ENCODE data around the gene BRF1.

The BRF1 gene

DNA sequence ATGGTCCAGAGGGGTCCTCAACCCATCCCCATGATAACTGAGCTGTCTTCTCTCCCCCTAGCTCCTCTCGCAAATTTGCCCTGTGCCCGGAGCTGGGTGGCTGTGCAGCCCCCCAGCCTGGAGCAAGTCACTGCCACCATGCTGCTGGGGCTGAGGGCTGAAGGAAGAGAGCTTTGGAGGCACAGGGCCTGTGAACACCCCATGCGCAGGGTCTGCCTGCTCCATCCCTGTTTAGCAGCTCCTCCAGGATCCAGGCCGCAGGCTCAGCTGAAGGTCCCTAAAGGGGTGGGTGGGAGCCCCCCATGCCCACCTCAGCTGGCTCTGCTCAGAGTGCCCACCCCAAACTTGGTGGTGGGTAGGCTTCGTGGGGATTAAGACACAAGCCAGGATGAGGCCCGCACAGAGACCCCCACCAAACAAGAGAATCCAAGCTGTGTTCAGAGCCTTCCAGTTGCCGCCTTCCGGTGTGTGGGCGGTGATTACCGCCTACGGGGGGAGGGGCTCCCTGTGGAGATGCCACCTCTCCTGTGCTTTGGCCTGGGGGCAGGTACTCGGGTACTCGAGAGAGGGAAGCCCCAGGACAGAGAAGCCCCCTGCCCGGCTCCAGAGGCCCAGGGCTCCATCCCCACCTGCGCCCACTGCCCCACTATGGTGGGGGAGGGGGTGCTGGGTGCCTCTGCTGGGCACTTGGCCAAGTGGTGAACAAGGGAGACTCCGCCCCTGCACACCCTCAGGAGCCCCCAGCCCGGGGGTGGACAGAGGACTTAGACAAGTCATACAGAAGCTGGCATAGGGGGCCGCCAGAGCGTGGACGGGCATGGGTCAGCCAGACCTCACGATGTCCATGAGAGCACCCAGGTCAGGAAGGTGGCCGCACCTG lies 130.8 kb downstream of the BRF1 start:
- DNase-seq = no peak

DNA sequence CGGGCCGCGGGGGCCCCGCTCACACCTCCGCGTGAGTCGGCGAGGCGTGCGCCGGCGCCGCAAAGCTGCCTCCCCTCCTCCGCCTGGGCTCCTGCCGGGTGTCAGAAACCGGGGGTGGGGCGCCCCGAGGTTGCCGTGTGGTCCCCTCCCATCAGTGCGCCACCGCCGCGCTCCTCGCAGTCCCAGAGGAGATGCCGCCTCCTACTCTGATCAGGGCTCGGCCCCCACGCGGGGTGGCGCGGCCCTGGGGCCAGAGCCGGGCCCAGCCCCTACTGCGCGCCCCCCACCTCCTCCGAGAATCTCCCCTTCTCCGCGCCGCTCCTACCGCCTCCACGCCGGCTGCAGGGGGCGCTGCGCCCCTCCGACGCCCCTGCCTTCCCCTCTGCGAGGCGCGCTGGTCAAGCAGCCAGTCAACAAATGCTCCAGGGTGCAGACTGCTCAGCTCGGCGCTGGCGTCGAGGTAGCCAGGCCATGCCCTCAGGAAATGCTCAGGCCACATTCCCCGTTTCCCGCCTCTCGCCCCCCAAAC lies 131.8 kb downstream of the BRF1 start:
- peak; percentile 81 for DNase-seq

DNA sequence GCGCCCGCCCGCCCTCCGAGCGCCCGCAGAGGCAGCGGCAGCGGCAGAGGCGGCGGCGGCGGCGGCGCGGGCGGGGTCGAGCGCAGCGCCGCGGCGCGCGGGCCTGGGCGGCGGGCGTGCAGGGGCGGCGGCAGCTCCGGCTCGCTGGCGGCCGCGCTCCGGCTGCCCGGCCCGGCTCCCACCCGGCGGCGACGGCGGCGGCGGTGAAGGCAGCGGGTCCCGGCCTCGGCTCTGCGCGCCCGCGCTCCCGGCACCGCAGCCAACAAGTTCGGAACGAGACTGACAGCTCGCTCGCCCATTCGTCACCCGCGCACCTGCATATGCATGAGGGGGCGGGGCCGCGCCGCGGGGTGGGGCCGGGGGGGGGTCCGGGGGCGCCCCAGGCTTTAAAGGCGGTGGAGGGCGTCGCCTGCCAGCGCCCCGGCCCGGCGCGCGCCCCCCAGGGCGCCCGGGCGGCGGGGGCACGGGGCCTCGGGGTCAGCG lies 132.3 kb downstream of the BRF1 start, which contains the start of gene JAG2:
Gene JAG2, minus strand, starts transcription at position 281 of the 483 bp plus-strand sequence. CDS start 356 bp downstream, outside the sequence.
- DNase-seq = peak; percentile 71

DNA sequence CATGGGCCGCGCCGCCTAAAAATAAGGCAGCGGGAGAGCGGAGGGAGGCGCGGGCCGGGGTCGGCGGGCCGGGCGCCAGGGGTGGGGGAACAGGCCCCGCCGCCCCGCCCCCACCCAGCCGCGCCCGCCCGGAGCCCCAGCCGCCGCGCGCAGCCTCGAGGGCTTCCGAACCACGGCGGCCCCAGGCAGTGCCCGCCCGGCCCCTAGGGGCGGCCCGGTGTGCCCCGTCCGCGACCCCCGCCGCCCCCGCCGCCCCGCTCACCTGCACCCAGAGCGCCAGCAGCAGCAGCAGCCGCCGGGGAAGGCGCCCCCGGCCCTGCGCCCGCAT lies 132.7 kb downstream of the BRF1 start:
- DNase-seq = no peak

DNA sequence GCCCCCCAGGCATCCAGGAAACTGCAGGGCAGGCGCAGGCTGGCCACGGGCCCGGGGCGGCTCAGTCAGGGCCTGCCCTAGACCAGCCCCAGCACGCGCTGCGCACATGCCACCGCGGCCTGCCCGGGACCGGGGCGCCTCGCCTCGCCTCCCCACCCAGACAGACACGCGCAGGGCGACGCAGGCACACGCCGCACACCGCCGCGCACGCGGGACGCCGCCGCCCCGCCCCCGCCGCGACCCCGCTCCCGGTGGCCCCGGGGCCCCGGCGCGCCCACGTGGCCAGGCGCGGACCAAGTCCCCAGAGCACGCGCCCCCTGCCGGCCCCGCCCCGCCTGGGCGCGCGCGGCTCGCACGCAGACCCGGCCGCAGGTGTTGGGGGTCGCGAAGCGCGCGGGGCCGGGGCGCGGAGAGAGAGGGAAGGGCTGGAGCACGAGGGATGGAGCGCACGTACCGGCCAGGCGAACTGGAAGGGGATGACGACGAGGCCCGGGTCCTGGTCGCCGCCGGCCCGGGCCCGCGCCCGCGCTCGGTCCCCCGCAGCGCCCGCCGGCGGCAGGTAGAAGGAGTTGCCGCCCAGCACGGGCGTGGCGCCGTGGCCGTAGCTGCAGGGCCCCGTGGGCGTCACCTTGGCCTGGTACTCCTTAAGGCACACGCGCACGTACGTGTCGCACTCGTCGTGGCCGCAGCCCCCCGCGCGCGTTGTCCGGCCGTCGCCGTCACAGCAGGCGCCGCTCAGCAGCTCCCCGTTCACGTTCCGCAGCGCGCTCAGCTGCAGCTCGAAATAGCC lies 133.3 kb downstream of the BRF1 start:
- peak; percentile 59 for DNase-seq

DNA sequence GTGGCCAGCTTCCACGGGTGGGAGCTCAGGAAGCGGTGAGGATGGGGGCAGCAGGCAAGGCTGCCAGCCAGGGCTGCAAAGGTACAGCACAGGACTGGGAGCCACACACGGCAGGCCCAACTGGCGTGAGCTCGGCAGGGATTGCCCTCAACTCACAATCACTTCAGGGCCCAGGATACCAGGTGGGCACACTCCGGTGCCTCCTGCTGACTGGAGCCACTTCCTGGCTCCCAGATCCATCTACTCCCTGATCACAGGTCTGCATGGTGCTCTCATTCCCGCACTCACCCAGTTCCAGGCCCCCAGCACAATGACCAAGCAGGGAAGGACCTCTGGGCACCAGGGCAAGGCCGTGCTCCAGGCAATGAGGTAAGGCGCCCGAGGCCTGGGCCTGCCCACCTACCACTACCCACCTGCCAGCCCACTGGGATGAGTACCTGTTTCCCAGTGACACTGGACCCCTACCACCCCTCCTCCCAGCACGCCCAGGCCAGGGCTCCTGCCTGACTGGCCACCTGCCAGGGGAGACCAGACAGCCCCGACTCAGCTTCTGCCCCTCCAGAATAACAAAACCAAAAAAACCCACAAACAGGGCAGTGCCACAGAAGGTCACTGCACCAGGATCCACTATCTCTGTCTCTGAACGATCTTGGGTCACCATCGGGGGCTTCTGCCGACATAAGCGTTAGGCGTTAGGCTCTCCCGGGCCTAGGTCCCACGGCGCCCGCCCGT lies 134.1 kb downstream of the BRF1 start:
- DNase-seq = no peak

DNA sequence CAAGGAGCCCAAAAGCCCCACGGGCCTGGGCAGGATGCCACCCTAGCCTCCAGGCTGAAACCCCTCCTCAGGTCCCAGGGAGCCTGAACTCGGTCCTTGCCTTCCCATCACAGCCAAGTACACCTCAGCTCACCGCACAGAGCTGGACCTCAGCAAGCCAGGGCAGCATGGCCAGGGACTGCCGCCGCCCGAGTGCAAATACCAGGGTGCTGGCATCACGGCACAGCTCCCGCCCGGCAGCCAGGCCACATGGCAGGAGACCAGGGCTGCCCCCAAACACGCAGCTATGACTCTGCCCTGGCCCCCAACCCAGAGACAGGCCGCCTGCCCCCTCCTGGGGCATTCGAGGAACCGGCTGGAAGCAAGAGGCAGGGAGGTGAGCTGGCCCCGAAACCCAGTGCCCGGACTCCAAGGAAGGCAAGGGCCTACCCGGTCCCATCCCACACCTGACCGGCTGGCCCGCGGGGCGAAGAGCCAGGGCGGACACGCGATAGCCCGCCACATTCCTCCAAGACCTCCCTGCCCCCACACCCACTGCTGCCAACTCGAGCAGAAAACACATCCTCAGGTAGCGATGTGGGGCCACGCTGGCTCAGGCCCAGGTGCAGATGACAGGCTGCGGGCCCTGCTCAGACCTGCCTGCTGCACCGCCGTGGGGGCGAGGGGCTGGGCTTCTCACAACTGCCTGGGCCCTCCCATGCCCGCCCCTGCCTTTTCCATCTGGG lies 134.9 kb downstream of the BRF1 start:
- DNase-seq = no peak

DNA sequence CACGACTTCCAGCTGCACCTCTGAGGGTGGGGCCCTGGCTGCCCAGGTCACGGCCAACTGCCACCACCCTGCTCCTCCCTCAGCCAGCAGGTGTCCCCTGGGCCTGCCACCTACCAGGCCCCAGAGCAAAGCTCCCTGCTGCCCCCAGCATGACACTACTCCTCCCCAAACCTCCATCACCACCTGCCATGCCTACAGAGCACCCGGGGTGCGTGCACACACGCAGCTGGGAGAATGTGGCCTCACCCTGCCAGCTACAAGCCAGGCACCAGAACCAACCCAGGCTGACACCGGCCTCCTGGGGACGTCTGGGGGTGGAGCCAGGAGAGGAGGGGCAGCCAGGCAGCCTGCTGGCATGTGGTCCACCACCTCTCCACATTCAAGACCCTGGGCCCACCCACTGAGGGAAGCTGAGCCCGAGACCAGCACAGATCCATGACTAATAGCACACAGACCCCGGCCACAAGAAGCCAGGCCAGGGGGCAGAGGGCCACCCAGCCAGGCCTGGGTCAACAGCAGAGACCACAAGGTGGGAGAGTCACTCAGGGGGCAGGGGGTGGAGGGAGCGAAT lies 135.6 kb downstream of the BRF1 start:
- no peak for DNase-seq

DNA sequence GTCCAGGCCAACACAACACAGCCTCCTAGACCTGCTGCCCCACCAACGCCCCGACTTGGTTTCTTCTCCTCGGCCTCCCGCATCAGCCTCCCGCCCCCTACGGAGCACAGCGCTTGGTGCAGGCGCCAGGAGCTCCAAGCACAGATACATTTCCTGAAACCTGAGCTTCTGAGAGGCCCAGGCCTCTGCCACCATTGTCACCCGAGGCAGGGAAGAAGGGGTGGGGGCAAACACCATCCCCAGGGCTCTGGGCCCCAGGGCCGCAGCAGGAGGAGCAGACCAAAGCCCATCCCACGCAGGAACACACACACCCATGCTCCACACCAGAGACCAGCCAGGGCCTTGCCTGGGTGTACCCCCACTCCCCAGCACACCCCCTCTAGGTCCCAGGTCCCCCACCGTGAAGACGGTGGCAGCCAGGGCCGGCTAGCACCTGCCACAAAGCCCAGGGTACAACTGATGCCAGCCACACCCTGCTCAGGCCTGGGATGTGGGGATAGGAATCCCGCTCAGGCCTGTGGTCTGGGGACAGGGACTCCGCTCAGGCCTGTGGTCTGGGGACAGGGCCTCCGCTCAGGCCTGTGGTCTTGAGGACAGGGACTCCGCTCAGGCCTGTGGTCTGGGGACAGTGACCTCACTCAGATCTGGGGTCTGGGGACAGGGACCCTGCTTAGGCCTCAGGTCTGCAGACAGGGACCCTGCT lies 137.6 kb downstream of the BRF1 start:
- no peak for DNase-seq

DNA sequence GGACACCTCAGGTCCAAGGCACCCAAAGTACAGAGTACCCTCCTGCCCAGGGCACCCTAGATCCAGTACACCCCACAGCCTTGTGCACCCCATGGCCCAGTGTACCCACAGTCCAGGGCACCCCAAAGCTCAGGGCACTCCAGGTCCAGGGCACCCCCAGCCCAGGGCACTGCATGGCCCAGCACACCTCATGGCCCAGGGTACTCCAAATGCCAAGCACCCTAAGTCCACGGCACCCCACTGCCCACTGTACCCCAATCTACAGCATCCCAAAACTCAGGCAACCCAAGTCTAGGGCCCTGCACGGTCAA lies 138.2 kb downstream of the BRF1 start:
- DNase-seq = no peak

DNA sequence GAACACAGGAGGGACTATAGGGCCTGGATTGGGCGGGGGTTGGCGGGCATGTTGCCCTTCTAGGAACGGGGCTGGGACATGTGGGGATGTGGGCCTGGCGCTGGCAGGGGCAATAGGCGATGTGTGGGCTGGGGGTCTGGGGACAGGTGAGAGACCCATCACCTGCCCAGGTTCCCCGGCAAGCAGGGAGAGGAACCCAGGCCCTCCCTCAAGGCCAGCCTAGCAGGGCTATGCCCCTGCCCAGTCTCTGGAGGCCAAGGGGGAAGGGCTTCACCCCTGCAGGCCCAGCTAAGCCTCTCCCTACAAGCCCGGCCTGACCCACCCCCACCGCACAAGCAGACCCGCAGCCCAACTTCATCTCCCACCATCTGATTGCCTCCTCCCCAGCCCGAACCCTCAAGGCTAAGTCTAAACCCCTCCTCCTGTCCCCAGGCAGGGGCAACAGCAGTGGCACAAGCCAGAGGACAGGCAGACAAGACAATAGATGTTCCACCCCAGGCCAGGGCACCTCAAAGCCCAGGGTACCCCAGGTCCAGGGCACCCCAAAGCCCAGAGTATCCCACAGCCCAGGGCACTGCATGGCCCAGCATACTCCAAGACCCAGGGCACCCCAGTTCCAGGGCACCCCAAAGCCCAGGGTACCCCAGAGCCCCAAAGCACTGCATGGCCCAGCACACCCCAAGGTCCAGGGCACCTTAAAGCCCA lies 138.7 kb downstream of the BRF1 start:
- DNase-seq = no peak

DNA sequence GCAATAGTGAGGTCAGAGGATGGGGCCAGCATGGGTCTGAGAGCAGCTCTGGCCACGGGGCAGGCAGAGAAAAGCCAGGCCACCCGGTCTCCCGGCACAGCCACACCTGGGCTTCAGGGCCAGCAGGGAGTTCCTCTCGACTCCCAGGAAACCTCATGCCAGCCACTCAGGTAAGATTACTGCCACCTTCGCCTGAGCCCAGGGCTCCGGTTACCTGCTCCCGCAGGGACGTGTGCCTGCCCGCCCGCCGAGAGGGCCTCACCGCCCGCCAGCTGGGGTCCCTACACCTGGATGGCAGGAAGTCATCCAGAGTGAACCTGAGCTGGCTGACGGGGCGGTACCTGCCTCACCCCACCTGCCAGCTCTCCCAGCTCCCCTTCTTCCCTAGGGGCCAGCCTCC lies 139.5 kb downstream of the BRF1 start:
- DNase-seq = no peak

DNA sequence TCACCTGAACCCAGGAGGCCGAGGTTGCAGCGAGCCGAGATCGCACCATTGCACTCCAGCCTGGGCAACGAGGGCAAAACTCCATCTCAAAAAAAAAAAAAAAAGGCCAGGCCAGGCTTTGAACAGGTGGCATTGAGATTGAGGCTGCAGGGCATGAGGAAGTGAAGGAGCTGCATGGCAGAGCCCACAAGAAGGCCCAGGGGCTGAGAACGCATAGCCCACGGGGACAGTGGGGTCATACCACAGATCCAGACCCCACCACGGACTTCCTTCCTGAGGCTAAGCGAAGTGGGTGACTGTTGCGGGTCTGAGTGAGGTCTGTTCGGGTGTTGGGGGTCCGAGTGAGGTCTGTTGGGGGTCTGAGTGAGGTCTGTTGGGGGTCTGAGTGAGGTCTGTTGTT lies 140.0 kb downstream of the BRF1 start:
- DNase-seq = no peak

DNA sequence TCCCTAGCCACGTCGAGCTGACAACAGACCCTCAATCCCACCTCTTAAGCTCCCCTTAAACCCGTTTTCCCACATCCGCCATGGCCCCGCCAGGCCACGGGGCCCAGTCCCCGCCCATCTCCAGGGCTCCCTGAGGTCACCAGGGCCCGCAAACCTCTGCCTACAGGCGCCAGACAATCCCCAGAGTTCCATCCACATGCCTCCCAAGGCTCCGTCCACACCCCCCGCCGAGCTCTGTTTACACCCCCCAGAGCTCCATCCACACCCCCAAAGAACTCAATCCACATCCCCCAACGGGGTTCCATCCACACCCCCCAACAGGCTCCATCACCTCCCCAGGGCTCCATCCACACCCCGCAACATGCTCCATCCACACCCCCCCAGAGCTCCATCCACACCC lies 141.5 kb downstream of the BRF1 start:
- no peak for DNase-seq
